Breast epithelium (tissue), 4 donors: ENCODE data around the gene TBC1D8. TPM values are rescaled to one million over a fixed set of nuclear protein-coding genes. Genes with fewer than 3 reads are reported as not detected.

Experiments
- DNase-seq, 2 donors: peaks; one replicate each; pipeline ENCODE4 v3.0.0-alpha.2; 2019; ENCODE audit warnings: low spot score in 2 of 2
- H3K27ac ChIP-seq, 2 donors: fragments of 200-600 bp; sonication (generic) in 1 of 2; one replicate each; pipeline ENCODE4 v1.5.1; 2016 to 2019; ENCODE audit warnings: mild to moderate bottlenecking in 1 of 2
- H3K27me3 ChIP-seq, 2 donors: fragments of 200-600 bp; sonication (generic) in 1 of 2; one replicate each; pipeline versions ENCODE4 v1.5.1 to v1.6.0; 2017 to 2019; ENCODE audit warnings: control low read depth in 1 of 2, mild to moderate bottlenecking in 1 of 2
- H3K36me3 ChIP-seq: fragments of 200-600 bp; one replicate; pipeline ENCODE4 v1.5.1; 2019
- H3K4me1 ChIP-seq, 2 donors: fragments of 200-600 bp; sonication (generic); one replicate each; pipeline ENCODE4 v1.5.1; 2016 to 2019; ENCODE audit warnings: control low read depth in 1 of 2
- H3K4me3 ChIP-seq, 3 donors: fragments of 200-600 bp; sonication (generic); 1 replicate in 2 of 3; 2 replicates in 1 of 3; pipeline ENCODE4 v1.5.1; 2016 to 2019; ENCODE audit warnings: mild to moderate bottlenecking in 3 of 3, moderate library complexity in 2 of 3
- H3K9me3 ChIP-seq, 2 donors: fragments of 200-600 bp; sonication (generic) in 1 of 2; one replicate each; pipeline ENCODE4 v1.5.1; 2016 to 2019; ENCODE audit warnings: control low read depth in 1 of 2
- POLR2A ChIP-seq: fragments of 450-650 bp; IDR thresholded peaks from one replicate; pipeline ENCODE4 v1.6.1; 2016; ENCODE audit warnings: antibody characterized with exemption, mild to moderate bottlenecking, moderate library complexity
- POLR2AphosphoS5 ChIP-seq, 3 donors: sonication (generic); formaldehyde crosslinking; IDR thresholded peaks; one replicate each; pipeline ENCODE4 v1.6.1; 2017; ENCODE audit warnings: antibody characterized with exemption in 3 of 3
- intact Hi-C: fragments of 100-400 bp; cut with DNase I; formaldehyde crosslinking; loops from one replicate; pipeline ENCODE4 v1.15.1; 2023; ENCODE audit warnings: low total_unique reads
- total RNA-seq, 3 donors: library from RNA; depleted of rRNA; stranded (reverse); fragments of >200 nt; gene quantifications; one replicate each; pipeline ENCODE4 v1.1.0, GENCODE V29; 2016
- TF ChIP-seq, protein P1 (sequence below), 3 donors: fragments of 450-650 bp; IDR thresholded peaks; one replicate each; pipeline ENCODE4 v1.5.1; 2016 to 2017; ENCODE audit warnings: antibody characterized with exemption in 3 of 3, mild to moderate bottlenecking in 3 of 3, moderate library complexity in 3 of 3

The TBC1D8 gene
- total RNA-seq, 3 donors from 2014 or later: 19.5 to 92.4 (median 89.7) TPM

DNA sequence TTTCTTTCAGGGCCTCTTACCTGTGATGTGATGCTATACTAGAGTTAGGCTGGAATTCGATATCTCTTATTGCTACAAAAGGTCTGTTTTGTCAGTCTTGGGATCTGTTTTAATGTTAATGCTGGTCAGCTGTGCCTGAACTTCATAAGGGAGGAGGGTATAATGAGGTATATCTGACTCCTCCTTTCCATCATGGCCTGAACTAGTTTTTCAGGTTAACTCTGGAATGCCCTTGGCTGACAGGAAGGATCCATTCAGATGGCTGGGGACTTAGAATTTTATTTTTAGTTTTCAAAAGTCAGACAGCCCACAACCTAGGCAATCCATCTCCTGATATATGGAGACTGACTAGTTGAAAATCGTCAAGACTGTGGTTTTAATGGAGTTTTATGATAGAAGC is 35.9 kb upstream of the TBC1D8 start:
- intact Hi-C loops: no loop called here
- TF ChIP-seq POLR2AphosphoS5 (IDR thresholded peaks at IDR 0.05): no peak
- TF ChIP-seq, protein P1, sequence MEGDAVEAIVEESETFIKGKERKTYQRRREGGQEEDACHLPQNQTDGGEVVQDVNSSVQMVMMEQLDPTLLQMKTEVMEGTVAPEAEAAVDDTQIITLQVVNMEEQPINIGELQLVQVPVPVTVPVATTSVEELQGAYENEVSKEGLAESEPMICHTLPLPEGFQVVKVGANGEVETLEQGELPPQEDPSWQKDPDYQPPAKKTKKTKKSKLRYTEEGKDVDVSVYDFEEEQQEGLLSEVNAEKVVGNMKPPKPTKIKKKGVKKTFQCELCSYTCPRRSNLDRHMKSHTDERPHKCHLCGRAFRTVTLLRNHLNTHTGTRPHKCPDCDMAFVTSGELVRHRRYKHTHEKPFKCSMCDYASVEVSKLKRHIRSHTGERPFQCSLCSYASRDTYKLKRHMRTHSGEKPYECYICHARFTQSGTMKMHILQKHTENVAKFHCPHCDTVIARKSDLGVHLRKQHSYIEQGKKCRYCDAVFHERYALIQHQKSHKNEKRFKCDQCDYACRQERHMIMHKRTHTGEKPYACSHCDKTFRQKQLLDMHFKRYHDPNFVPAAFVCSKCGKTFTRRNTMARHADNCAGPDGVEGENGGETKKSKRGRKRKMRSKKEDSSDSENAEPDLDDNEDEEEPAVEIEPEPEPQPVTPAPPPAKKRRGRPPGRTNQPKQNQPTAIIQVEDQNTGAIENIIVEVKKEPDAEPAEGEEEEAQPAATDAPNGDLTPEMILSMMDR (IDR thresholded peaks at IDR 0.05): no peak
- TF ChIP-seq POLR2A: no peak
- no peak overlapping the region for H3K4me3 ChIP-seq
- H3K27ac ChIP-seq: no peak overlapping the region
- no peaks in the 10 kb centered on the region for H3K36me3 ChIP-seq
- H3K27me3 ChIP-seq: no peaks in the 10 kb centered on the region
- H3K4me1 ChIP-seq: no peaks in the 10 kb centered on the region
- H3K9me3 ChIP-seq: no peaks in the 10 kb centered on the region
- DNase-seq: no peak

DNA sequence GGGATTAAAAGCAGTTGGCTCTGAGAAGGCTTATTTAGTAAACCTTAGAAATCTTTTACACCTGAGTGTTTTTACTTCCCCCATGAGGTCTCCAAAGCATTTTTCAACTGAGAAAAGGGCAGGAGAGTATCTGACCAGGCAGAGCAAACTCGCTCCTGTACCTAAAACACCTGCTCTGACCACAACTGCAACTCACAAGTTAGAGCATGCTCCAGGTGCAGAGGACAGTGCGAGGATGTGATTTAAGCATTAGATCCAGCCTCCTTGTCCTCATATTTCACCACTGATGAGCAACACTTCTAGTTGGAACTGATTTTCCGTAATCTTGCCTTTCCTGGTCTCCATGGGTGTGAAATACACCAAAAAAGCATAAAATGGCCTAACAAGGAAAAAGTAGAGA is 34.5 kb upstream of the TBC1D8 start:
- intact Hi-C loops: no loop called here

DNA sequence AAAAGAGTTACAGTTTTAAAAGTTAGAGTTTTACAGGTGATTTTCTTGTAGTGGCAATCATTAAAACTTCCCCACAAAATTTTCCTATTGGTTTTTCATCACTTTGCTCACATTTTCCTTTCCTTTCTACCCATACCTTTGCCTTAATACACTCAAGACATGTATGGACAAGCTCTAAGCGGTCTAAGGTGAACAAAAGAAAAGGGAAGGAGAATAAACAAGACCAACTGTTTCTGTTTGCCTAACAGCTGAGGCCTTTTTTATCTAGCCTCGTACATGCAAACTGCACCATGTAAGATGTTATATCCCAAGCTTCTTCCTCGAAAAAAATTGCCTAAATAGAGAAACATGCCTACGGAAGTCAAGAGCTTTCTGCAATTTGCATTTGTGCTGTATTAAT is 33.9 kb upstream of the TBC1D8 start:
- TF ChIP-seq POLR2AphosphoS5 (IDR thresholded peaks at IDR 0.05) (no peak), POLR2A (no peak)
- TF ChIP-seq, protein P1 (IDR thresholded peaks at IDR 0.05): no peak
- Histone ChIP-seq H3K27me3 (no peaks in the 10 kb centered on the region), H3K27ac (no peak overlapping the region), H3K4me1 (no peaks in the 10 kb centered on the region), H3K36me3 (no peaks in the 10 kb centered on the region), H3K4me3 (no peak overlapping the region), H3K9me3 (no peaks in the 10 kb centered on the region)
- no peak for DNase-seq
- intact Hi-C loops: no loop called here

More for the DNA sequence above, 34.5 kb upstream of the TBC1D8 start:
- TF ChIP-seq POLR2AphosphoS5 (IDR thresholded peaks at IDR 0.05): no peak
- no peak for TF ChIP-seq POLR2A
- TF ChIP-seq, protein P1 (IDR thresholded peaks at IDR 0.05): no peak
- Histone ChIP-seq H3K9me3 (no peaks in the 10 kb centered on the region), H3K36me3 (no peaks in the 10 kb centered on the region), H3K4me1 (no peaks in the 10 kb centered on the region), H3K27ac (no peak overlapping the region), H3K27me3 (no peaks in the 10 kb centered on the region), H3K4me3 (no peak overlapping the region)
- no peak for DNase-seq

DNA sequence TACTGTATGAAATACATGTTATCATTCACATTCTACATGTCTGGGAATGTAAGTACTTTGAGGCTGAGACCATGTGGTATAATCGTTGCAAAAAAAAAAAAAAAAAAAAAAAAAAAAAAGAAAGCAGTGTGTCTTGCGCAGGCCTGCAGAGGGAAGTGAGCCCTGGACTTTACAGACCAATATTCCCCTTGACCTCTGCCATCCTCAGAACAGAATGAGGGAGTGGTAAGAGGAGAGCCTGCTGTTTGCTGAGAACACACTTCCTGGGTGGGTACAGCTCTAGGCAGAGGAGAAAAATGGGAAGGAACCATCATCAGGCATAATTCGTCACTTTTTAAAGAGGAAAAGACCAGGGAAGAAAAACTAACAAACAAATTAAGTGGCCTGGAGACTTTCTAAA is 28.8 kb upstream of the TBC1D8 start:
- intact Hi-C loops: no loop called here
- Histone ChIP-seq H3K9me3 (no peaks in the 10 kb centered on the region), H3K27me3 (no peaks in the 10 kb centered on the region), H3K4me3 (no peak overlapping the region), H3K36me3 (no peaks in the 10 kb centered on the region), H3K27ac (no peak overlapping the region), H3K4me1 (no peaks in the 10 kb centered on the region)
- TF ChIP-seq POLR2A (no peak), POLR2AphosphoS5 (IDR thresholded peaks at IDR 0.05) (no peak)
- TF ChIP-seq, protein P1 (IDR thresholded peaks at IDR 0.05): no peak
- DNase-seq: no peak

DNA sequence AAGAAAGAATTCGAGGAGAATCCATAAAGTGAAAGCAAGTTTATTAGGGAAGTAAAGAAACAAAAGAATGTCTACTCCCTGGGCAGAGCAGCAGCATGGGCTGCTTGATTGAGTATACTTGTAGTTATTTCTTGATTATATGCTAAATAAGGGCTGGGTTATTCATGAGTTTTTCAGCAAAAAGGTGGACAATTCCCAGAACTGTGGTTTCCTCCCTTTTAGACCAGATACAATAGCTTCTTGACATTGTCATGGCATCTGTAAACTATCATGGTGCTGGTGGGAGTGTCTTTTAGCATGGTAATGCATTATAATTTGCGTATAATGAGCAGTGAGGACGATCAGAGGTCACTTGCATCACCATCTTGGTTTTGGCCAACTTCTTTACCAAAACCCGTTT is 25.6 kb upstream of the TBC1D8 start:
- H3K4me3 ChIP-seq: no peak overlapping the region
- H3K27ac ChIP-seq: no peak overlapping the region
- H3K36me3 ChIP-seq: no peaks in the 10 kb centered on the region
- intact Hi-C loops: no loop called here
- TF ChIP-seq POLR2AphosphoS5 (IDR thresholded peaks at IDR 0.05) (no peak), POLR2A (no peak)
- TF ChIP-seq, protein P1 (IDR thresholded peaks at IDR 0.05): no peak
- H3K4me1 ChIP-seq: no peaks in the 10 kb centered on the region
- no peak for DNase-seq
- H3K27me3 ChIP-seq: no peaks in the 10 kb centered on the region
- peaks cover 0 to 10% of the 10 kb centered on the region in 2 donors for H3K9me3 ChIP-seq
